Endothelial cell of umbilical vein (primary cell): ENCODE data around the gene ZCRB1.

ENCODE experiments used
- EZH2 ChIP-seq: IDR thresholded peaks from 2 replicates; pipeline ENCODE4 v1.6.1; 2012; ENCODE audit warnings: borderline replicate concordance, low read depth, mild to moderate bottlenecking, moderate library complexity, low read length, inconsistent platforms; ENCODE audit not compliant: severe bottlenecking
- FOS ChIP-seq: IDR thresholded peaks from 2 replicates; pipeline ENCODE4 v1.6.1; 2011; ENCODE audit warnings: mild to moderate bottlenecking, low read length, moderate library complexity, borderline replicate concordance; ENCODE audit not compliant: insufficient read depth
- MAX ChIP-seq: IDR thresholded peaks from 2 replicates; pipeline ENCODE4 v1.6.1; 2011; ENCODE audit not compliant: insufficient read depth, insufficient read length
- POLR2A ChIP-seq: IDR thresholded peaks from 2 replicates; pipeline ENCODE4 v1.6.1; 2012; ENCODE audit warnings: low read depth, mild to moderate bottlenecking, control low read depth, low read length
- POLR2AphosphoS5 ChIP-seq: IDR thresholded peaks from 2 replicates; pipeline ENCODE4 v1.6.1; 2012; ENCODE audit warnings: low read depth, mild to moderate bottlenecking, control low read depth, low read length, moderate library complexity; ENCODE audit not compliant: insufficient read depth
- TF ChIP-seq, protein P1 (sequence below), 2 donors: IDR thresholded peaks; 1 replicate in 1 of 2; 2 replicates in 1 of 2; pipeline ENCODE4 v1.5.1; 2011; ENCODE audit warnings: low read length in 2 of 2, mild to moderate bottlenecking in 2 of 2, moderate library complexity in 2 of 2, control low read depth in 1 of 2, inconsistent platforms in 1 of 2, low read depth in 1 of 2; ENCODE audit not compliant: insufficient read depth in 1 of 2; ENCODE audit errors: extremely low read depth in 1 of 2

GRCh38 chr12:42282294-42282693 is 43.6 kb downstream of the ZCRB1 start:
- TF ChIP-seq, protein P1, sequence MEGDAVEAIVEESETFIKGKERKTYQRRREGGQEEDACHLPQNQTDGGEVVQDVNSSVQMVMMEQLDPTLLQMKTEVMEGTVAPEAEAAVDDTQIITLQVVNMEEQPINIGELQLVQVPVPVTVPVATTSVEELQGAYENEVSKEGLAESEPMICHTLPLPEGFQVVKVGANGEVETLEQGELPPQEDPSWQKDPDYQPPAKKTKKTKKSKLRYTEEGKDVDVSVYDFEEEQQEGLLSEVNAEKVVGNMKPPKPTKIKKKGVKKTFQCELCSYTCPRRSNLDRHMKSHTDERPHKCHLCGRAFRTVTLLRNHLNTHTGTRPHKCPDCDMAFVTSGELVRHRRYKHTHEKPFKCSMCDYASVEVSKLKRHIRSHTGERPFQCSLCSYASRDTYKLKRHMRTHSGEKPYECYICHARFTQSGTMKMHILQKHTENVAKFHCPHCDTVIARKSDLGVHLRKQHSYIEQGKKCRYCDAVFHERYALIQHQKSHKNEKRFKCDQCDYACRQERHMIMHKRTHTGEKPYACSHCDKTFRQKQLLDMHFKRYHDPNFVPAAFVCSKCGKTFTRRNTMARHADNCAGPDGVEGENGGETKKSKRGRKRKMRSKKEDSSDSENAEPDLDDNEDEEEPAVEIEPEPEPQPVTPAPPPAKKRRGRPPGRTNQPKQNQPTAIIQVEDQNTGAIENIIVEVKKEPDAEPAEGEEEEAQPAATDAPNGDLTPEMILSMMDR (IDR thresholded peaks at IDR 0.05; ENCODE audit: extremely low read depth in 1 of 2, insufficient read depth in 1 of 2, low read depth in 1 of 2, low read length in 2 of 2): no peak
- no peak for TF ChIP-seq POLR2A
- no peak for TF ChIP-seq EZH2
- no peak for TF ChIP-seq POLR2AphosphoS5
- no peak for TF ChIP-seq MAX
- no peak for TF ChIP-seq FOS
